ENCODE data around the gene GALP. TPM values are rescaled to one million over a fixed set of nuclear protein-coding genes. Genes with fewer than 3 reads are reported as not detected.

GALP gene
- total RNA-seq, 1 experiment from 2014 or later = not detected

- BruUV-seq (replicated peaks) = no TSS peak
- H3K27me3 Mint-ChIP-seq (ENCODE audit: insufficient read depth, unreplicated experiment) = no peaks in the 10 kb centered on the region
- ChIA-PET CTCF (interaction anchor here (1.6 kb wide), 1 partner anchor 167 kb away, joined by 4 read pairs; no protein-coding TSS in a partner anchor), POLR2A (interaction anchor here (1.1 to 1.3 kb wide), 2 partner anchors 12 to 28 kb away, joined by 3 to 4 read pairs; no protein-coding TSS in a partner anchor)
- intact Hi-C loops (cut with micrococcal nuclease) = loop anchor here (5.0 kb wide), 2 partner anchors 51 to 1681 kb away; partner anchors contain the start of gene LENG9
- no peak overlapping the region for H3K4me3 Mint-ChIP-seq (ENCODE audit: unreplicated experiment)
- DNase-seq (ENCODE audit: unreplicated experiment) = no peak
- H3K27ac Mint-ChIP-seq (ENCODE audit: low read depth, unreplicated experiment) = no peak overlapping the region
- H3K9me3 Mint-ChIP-seq (ENCODE audit: unreplicated experiment) = no peaks in the 10 kb centered on the region
- H3K4me1 Mint-ChIP-seq (ENCODE audit: insufficient read depth, unreplicated experiment) = peaks cover 36% of the 10 kb centered on the region
- TF ChIP-seq CTCF (IDR thresholded peaks at IDR 0.05; ENCODE audit: unreplicated experiment) = no peak
- H3K36me3 Mint-ChIP-seq (ENCODE audit: insufficient read depth, unreplicated experiment) = no peaks in the 10 kb centered on the region
These were observed 32.8 kb upstream of the GALP start for GRCh38 chr19:56142897-56143434.

- no peaks in the 10 kb centered on the region for H3K27me3 Mint-ChIP-seq (ENCODE audit: insufficient read depth, unreplicated experiment)
- no TSS peak for BruUV-seq (replicated peaks)
- POLR2A ChIA-PET = no interaction called here
- CTCF ChIA-PET = interaction anchor here (0.5 to 2.6 kb wide), 3 partner anchors 11 to 333 kb away, joined by 3 to 9 read pairs (median 4); no protein-coding TSS in a partner anchor
- peak overlapping the region; percentile 49 for H3K27ac Mint-ChIP-seq (ENCODE audit: low read depth, unreplicated experiment)
- no peaks in the 10 kb centered on the region for H3K9me3 Mint-ChIP-seq (ENCODE audit: unreplicated experiment)
- no peak for DNase-seq (ENCODE audit: unreplicated experiment)
- TF ChIP-seq CTCF (IDR thresholded peaks at IDR 0.05; ENCODE audit: unreplicated experiment) = no peak
- no peak overlapping the region for H3K4me3 Mint-ChIP-seq (ENCODE audit: unreplicated experiment)
- H3K4me1 Mint-ChIP-seq (ENCODE audit: insufficient read depth, unreplicated experiment) = peaks cover 23% of the 10 kb centered on the region
- intact Hi-C loops (cut with micrococcal nuclease) = loop anchor here (5.0 kb wide), 2 partner anchors 52 to 1682 kb away; partner anchors contain the start of gene LENG9
- peaks cover 8% of the 10 kb centered on the region for H3K36me3 Mint-ChIP-seq (ENCODE audit: insufficient read depth, unreplicated experiment)
These were observed 31.4 kb upstream of the GALP start for GRCh38 chr19:56144376-56144775.

GRCh38 chr19:56144831-56145230 is 31.0 kb upstream of the GALP start:
- TF ChIP-seq CTCF (IDR thresholded peaks at IDR 0.05; ENCODE audit: unreplicated experiment) = no peak
- no TSS peak for BruUV-seq (replicated peaks)
- Mint-ChIP-seq H3K4me1 (ENCODE audit: insufficient read depth, unreplicated experiment) (peaks cover 21% of the 10 kb centered on the region), H3K9me3 (ENCODE audit: unreplicated experiment) (no peaks in the 10 kb centered on the region), H3K4me3 (ENCODE audit: unreplicated experiment) (no peak overlapping the region), H3K27me3 (ENCODE audit: insufficient read depth, unreplicated experiment) (no peaks in the 10 kb centered on the region), H3K27ac (ENCODE audit: low read depth, unreplicated experiment) (peak overlapping the region; percentile 49), H3K36me3 (ENCODE audit: insufficient read depth, unreplicated experiment) (peaks cover 8% of the 10 kb centered on the region)
- POLR2A ChIA-PET = no interaction called here
- no peak for DNase-seq (ENCODE audit: unreplicated experiment)
- intact Hi-C loops (cut with micrococcal nuclease) = loop anchor here (5.0 kb wide), 2 partner anchors 53 to 1683 kb away; partner anchors contain the start of gene LENG9
- CTCF ChIA-PET = interaction anchor here (0.5 to 2.6 kb wide), 3 partner anchors 10 to 334 kb away, joined by 3 to 9 read pairs (median 4); no protein-coding TSS in a partner anchor

- peaks cover 8% of the 10 kb centered on the region for H3K36me3 Mint-ChIP-seq (ENCODE audit: insufficient read depth, unreplicated experiment)
- H3K4me1 Mint-ChIP-seq (ENCODE audit: insufficient read depth, unreplicated experiment) = peaks cover 14% of the 10 kb centered on the region
- BruUV-seq (replicated peaks) = no TSS peak
- H3K9me3 Mint-ChIP-seq (ENCODE audit: unreplicated experiment) = no peaks in the 10 kb centered on the region
- H3K27ac Mint-ChIP-seq (ENCODE audit: low read depth, unreplicated experiment) = no peak overlapping the region
- intact Hi-C loops (cut with micrococcal nuclease) = no loop called here
- no peaks in the 10 kb centered on the region for H3K27me3 Mint-ChIP-seq (ENCODE audit: insufficient read depth, unreplicated experiment)
- ChIA-PET CTCF (interaction anchor here (0.7 to 2.6 kb wide), 5 partner anchors 9 to 107 kb away, joined by 3 to 9 read pairs (median 4); no protein-coding TSS in a partner anchor), POLR2A (no interaction called here)
- DNase-seq (ENCODE audit: unreplicated experiment) = no peak
- no peak overlapping the region for H3K4me3 Mint-ChIP-seq (ENCODE audit: unreplicated experiment)
- TF ChIP-seq CTCF (IDR thresholded peaks at IDR 0.05; ENCODE audit: unreplicated experiment) = no peak
These were observed 30.1 kb upstream of the GALP start for GRCh38 chr19:56145698-56146097.
